HG02884 (cell line): ENCODE data around the gene OR5AL1.
"Not testable (repeated sequence)": the region's sequence is repeated elsewhere in the genome, so short reads cannot be mapped to it uniquely, and the experiment has no call there.

Source experiments
- ATAC-seq: cut with Tn5 transposase; IDR thresholded peaks from one replicate; pipeline ENCODE4 v1.9.1; 2021; ENCODE audit warnings: mild to moderate bottlenecking, moderate library complexity; ENCODE audit not compliant: unreplicated experiment

OR5AL1 gene

DNA sequence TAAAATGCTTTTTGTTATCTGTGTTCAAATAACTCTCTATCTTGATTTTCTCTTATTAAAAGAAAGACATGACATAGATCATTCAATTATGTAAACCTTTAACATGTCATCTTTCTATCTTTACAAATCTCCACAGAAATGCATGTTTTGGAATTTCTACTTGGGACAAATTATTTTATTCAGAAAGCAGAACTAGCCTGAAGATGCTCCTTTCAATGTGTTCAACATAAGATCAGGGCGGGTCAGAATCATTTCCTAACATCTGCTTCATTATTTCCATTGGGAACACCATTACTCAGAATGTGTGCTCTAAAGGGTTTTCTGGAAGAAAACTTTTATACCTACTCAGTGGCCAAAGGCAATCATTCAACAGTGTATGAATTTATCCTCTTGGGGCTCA lies at the start of gene OR5AL1:
OR5AL1 (plus strand) TSS at position 301 of the 400 bp plus-strand sequence.
- ATAC-seq = no peak

DNA sequence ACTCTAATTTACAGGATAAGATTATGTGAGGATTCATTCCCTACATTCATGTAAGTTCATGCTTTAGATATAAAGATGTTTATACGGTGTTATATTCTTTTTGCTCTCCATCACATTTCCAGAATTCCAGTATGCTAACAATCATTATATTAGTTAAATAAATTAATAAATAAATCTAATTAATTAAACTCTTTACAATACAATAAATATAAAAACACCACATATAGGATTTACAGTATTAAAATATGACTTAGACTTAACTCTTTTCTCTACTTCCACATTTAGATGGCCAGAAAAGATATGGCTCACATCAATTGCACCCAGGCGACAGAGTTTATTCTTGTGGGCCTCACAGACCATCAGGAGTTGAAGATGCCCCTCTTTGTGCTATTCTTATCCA lies 37.2 kb upstream of the OR5AL1 start, which contains the start of gene OR8U1:
OR8U1 (plus strand) TSS at position 301 of the 400 bp plus-strand sequence; CDS start at position 301, 0 bp downstream.
- no peak for ATAC-seq

DNA sequence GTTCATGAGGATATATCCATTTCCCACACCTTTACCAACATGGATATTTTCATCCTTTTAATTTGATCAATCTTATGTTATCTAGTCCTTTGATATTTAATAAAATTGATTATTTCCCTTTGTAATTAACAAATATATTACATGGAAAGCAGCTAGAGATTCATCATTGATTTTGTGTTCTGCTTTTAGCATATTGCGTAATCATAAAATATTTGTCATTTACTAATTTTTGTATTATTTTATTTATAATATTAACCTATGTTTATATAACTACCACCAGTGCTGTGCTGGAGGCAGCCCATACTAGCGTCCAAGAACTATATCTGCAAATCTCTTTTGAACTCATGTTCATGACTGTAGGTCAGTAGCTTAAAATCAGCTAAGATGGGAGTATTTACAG lies 32.4 kb upstream of the OR5AL1 start:
- no peak for ATAC-seq

DNA sequence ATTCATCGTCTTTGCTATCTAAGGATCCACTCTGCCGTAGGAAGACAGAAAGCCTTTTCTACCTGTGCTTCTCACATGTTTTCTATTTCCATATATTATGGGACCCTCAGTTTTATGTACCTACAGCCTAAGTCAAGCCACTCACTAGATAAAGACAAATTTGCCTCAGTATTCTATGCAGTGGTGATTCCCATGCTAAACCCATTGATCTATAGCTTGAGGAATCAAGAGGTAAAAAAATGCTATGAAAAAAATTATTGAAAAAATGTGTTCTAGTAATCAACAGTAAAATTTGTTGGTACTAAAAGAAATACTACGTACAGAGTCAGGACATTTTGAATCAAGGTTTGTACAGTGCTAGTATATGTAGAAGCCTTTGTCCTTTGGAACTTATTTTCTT lies 18.1 kb upstream of the OR5AL1 start:
- no peak for ATAC-seq

DNA sequence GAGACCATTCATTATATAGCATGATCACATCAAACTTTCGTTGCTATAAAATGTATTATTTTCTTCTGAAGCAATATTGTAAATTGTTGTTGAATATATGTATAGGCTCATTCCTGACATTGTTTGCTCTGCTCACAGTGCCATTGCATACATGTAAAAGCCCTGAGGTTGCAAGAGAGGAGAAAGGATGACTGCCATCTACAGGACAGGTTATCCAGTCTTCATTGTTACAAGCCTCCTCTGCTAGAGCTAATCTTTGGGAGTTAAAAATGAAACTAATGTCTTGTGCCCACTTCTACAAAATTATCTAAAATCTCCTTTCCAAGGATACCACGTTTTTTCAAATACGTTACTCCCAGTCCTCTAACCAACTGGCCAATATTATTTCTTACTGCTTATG lies 16.4 kb upstream of the OR5AL1 start:
- no peak for ATAC-seq

DNA sequence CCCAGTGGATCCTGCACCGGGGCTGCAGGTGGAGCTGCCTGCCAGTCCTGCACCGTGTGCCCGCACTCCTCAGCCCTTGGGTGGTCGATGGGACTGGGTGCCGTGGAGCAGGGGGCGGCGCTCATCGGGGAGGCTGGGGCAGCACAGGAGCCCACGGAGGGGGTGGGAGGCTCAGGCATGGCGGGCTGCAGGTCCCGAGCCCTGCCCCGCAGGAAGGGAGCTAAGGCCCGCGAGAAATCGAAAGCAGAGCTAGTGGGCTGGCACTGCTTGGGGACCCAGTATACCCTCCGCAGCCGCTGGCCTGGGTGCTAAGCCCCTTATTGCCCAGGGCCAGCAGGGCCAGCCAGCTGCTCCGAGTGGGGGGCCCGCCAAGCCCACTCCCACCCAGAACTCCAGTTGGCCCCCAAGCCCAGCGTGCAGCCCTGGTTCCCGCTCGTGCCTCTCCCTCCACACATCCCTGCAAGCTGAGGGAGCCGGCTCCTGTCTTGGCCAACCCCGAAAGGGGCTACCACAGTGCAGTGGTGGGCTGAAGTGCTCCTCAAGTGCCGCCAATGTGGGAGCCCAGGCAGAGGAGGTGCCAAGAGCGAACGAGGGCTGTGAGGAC lies 10.5 kb upstream of the OR5AL1 start:
- not testable (repeated sequence) for ATAC-seq

DNA sequence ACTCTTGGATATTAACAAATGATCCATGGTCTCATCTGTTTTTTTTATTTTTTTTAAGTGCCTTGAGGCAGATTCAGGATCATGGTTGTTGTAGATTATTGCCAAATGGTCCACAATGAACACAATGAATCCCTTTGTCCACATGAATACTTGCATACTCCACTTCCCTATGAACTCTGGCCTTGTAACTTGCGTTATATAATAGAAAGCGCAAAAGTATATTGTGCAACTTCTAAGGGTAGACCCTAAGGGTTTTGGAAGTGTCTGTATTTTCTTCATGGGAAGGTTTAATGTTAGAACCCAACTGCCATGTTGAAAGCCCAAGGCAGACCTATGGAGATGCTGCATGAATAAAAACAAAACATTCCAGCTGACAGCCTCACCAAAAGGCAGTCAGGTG lies 8.1 kb upstream of the OR5AL1 start:
- no peak for ATAC-seq

DNA sequence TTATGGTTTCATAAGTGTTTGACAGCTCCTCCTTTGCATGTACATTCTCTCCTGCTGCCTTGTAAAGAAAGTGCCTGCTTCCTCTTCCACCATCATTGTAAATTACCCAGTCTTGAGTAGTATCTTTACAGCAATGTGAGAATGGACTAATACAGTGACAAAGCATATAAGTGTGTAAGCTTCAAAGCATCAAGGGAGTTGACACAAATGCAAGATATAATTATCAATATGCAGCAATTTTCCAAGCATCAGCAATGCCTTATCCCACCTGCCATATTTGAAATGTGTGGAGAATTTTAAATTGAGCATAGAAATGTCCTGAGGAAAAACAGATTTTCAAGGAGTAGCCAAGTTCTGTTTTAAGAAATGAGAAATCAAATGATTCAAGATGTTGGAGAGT lies 1.7 kb upstream of the OR5AL1 start:
- ATAC-seq = no peak

DNA sequence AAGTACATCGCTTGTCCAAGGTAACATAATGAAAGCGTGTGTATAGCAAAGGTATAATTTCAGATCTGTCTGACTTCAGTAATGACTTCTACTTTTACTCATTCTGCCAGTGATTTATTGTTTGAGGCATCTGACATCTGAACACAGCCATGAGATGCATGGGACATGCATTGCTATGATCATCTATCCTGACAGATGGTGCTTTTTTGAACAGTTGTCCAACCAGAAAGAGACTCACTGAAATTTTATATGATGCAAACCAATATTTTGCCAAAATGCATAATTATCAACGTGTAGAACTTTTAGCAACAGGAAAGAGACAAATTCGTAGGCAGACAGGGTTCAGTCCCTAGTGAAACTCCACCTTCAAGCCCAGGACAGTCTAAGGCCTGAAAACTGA lies 41.0 kb downstream of the OR5AL1 start:
- ATAC-seq = no peak

DNA sequence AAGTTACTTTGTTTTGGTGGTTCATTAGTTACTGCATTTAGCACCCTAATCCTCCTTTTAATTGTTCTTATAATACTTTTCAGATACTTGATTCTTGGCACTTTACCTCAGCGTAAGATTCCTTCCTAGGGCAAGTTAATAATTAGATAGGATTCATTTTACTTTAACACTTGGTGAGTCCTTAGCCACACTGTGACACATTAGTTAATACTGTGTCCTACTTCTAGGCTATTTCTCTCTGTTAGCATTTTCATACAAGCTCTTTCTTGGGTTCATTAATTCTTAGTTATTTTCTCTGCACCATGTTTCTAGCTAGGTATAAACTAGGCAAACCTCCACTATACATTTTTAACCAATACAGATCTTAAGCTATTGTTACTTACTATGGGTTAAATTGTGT lies 44.6 kb downstream of the OR5AL1 start:
- no peak for ATAC-seq
